B cell (primary cell): Measurements from ENCODE around the gene PCSK6.

Experiments
- CTCF ChIP-seq: fragments of 200-600 bp; IDR thresholded peaks from one replicate; pipeline ENCODE4 v1.8.0; 2022; ENCODE audit warnings: antibody characterized with exemption, mild to moderate bottlenecking
- EZH2 ChIP-seq: IDR thresholded peaks from 2 replicates; pipeline ENCODE4 v1.6.1; 2012; ENCODE audit warnings: borderline replicate concordance, low read depth, mild to moderate bottlenecking, moderate library complexity, low read length; ENCODE audit not compliant: insufficient read depth, poor library complexity, severe bottlenecking

GRCh38 chr15:101521069-101521468 is 31.6 kb upstream of the PCSK6 start:
- TF ChIP-seq CTCF (no peak), EZH2 (no peak)
